Stimulated activated memory B cell treated with anti-CD40 and anti-IgM and Interleukin-4, amounts not matched to agents 10 μg/mL and 1 μg/mL and 100 μg/mL, for 72 hours (primary cell): ENCODE data around the gene CUL3.
"Not testable (repeated sequence)": the region's sequence is repeated elsewhere in the genome, so short reads cannot be mapped to it uniquely, and the experiment has no call there.

Source experiments
- ATAC-seq: fragments of 150-1000 bp; cut with Tn5 transposase; 2 replicates; pipeline ENCODE4 v1.10.0; 2021
- H3K27ac Mint-ChIP-seq: one replicate; pipeline ENCODE4 v1.8.0; 2022; ENCODE audit warnings: mild to moderate bottlenecking, mixed read lengths
- H3K27me3 Mint-ChIP-seq: one replicate; pipeline ENCODE4 v1.8.0; 2022; ENCODE audit warnings: mixed read lengths
- H3K36me3 Mint-ChIP-seq: one replicate; pipeline ENCODE4 v1.8.0; 2022; ENCODE audit warnings: mixed read lengths
- H3K4me1 Mint-ChIP-seq: one replicate; pipeline ENCODE4 v1.8.0; 2022; ENCODE audit warnings: mixed read lengths
- H3K4me3 Mint-ChIP-seq: one replicate; pipeline ENCODE4 v1.8.0; 2022; ENCODE audit warnings: mild to moderate bottlenecking, moderate library complexity, mixed read lengths
- H3K9me3 Mint-ChIP-seq: one replicate; pipeline ENCODE4 v1.8.0; 2022; ENCODE audit warnings: mixed read lengths

The CUL3 gene

GRCh38 chr2:224487940-224488339 is 97.2 kb downstream of the CUL3 start:
- not testable (repeated sequence) for H3K27me3 Mint-ChIP-seq

GRCh38 chr2:224485081-224486014 is 99.8 kb downstream of the CUL3 start:
- not testable (repeated sequence) for H3K27ac Mint-ChIP-seq, H3K9me3 Mint-ChIP-seq, H3K4me3 Mint-ChIP-seq, ATAC-seq, H3K27me3 Mint-ChIP-seq
- H3K4me1 Mint-ChIP-seq, result peaks cover 47% of the 10 kb centered on the region
- H3K36me3 Mint-ChIP-seq, result peaks cover 55% of the 10 kb centered on the region

More at GRCh38 chr2:224487940-224488339, 97.2 kb downstream of the CUL3 start:
- H3K4me3 Mint-ChIP-seq, H3K9me3 Mint-ChIP-seq, ATAC-seq: not testable (repeated sequence)
- peak overlapping the region; percentile 23 for H3K27ac Mint-ChIP-seq
- peaks cover 62% of the 10 kb centered on the region for H3K4me1 Mint-ChIP-seq
- H3K36me3 Mint-ChIP-seq, result peaks cover 79% of the 10 kb centered on the region

- Mint-ChIP-seq H3K9me3 (no peaks in the 10 kb centered on the region), H3K4me1 (peaks cover 7% of the 10 kb centered on the region), H3K4me3 (no peak overlapping the region), H3K27ac (peak overlapping the region; percentile 49), H3K27me3 (no peaks in the 10 kb centered on the region), H3K36me3 (peaks cover 48% of the 10 kb centered on the region)
- no peak for ATAC-seq
Measured at GRCh38 chr2:224479826-224480225, 105.3 kb downstream of the CUL3 start.

- no peak for ATAC-seq
- H3K9me3 Mint-ChIP-seq, result no peaks in the 10 kb centered on the region
- H3K4me1 Mint-ChIP-seq, result peaks cover 7% of the 10 kb centered on the region
- no peaks in the 10 kb centered on the region for H3K27me3 Mint-ChIP-seq
- no peak overlapping the region for H3K27ac Mint-ChIP-seq
- H3K4me3 Mint-ChIP-seq, result no peak overlapping the region
- H3K36me3 Mint-ChIP-seq, result peaks cover 26% of the 10 kb centered on the region
Measured at GRCh38 chr2:224472827-224473226, 112.3 kb downstream of the CUL3 start.

GRCh38 chr2:224472137-224472536 is 113.0 kb downstream of the CUL3 start:
- Mint-ChIP-seq H3K27me3 (no peaks in the 10 kb centered on the region), H3K4me1 (no peaks in the 10 kb centered on the region), H3K4me3 (no peak overlapping the region), H3K36me3 (peaks cover 19% of the 10 kb centered on the region), H3K27ac (no peak overlapping the region), H3K9me3 (no peaks in the 10 kb centered on the region)
- ATAC-seq, result no peak

GRCh38 chr2:224469374-224469964 is 115.7 kb downstream of the CUL3 start:
- H3K4me1 Mint-ChIP-seq, result no peaks in the 10 kb centered on the region
- no peak overlapping the region for H3K4me3 Mint-ChIP-seq
- H3K36me3 Mint-ChIP-seq, result no peaks in the 10 kb centered on the region
- no peaks in the 10 kb centered on the region for H3K27me3 Mint-ChIP-seq
- H3K27ac Mint-ChIP-seq, result no peak overlapping the region
- ATAC-seq, result no peak
- peaks cover 3% of the 10 kb centered on the region for H3K9me3 Mint-ChIP-seq

- Mint-ChIP-seq H3K27me3 (no peaks in the 10 kb centered on the region), H3K4me3 (no peak overlapping the region), H3K27ac (no peak overlapping the region), H3K4me1 (no peaks in the 10 kb centered on the region), H3K36me3 (peaks cover 6% of the 10 kb centered on the region), H3K9me3 (peaks cover 12% of the 10 kb centered on the region)
- no peak for ATAC-seq
Measured at GRCh38 chr2:224466304-224466895, 118.8 kb downstream of the CUL3 start.

- peaks cover 18% of the 10 kb centered on the region for H3K36me3 Mint-ChIP-seq
- H3K27ac Mint-ChIP-seq, result no peak overlapping the region
Measured at GRCh38 chr2:224461391-224461790, 123.8 kb downstream of the CUL3 start.

GRCh38 chr2:224457408-224458096 is 127.6 kb downstream of the CUL3 start:
- no peaks in the 10 kb centered on the region for H3K4me1 Mint-ChIP-seq
- no peak for ATAC-seq
- H3K27ac Mint-ChIP-seq, result no peak overlapping the region
- no peak overlapping the region for H3K4me3 Mint-ChIP-seq
- H3K9me3 Mint-ChIP-seq, result peaks cover 17% of the 10 kb centered on the region
- H3K36me3 Mint-ChIP-seq, result peaks cover 18% of the 10 kb centered on the region
- H3K27me3 Mint-ChIP-seq, result peaks cover 17% of the 10 kb centered on the region

More at GRCh38 chr2:224461391-224461790, 123.8 kb downstream of the CUL3 start:
- Mint-ChIP-seq H3K9me3 (peaks cover 18% of the 10 kb centered on the region), H3K4me3 (no peak overlapping the region), H3K27me3 (peaks cover 17% of the 10 kb centered on the region), H3K4me1 (no peaks in the 10 kb centered on the region)
- no peak for ATAC-seq

GRCh38 chr2:224453892-224454291 is 131.3 kb downstream of the CUL3 start:
- Mint-ChIP-seq H3K36me3 (peaks cover 18% of the 10 kb centered on the region), H3K4me3 (no peak overlapping the region), H3K9me3 (peaks cover 11% of the 10 kb centered on the region), H3K27me3 (peaks cover 25% of the 10 kb centered on the region), H3K4me1 (no peaks in the 10 kb centered on the region), H3K27ac (no peak overlapping the region)
- ATAC-seq, result no peak

GRCh38 chr2:224449212-224450147 is 135.7 kb downstream of the CUL3 start:
- Mint-ChIP-seq H3K36me3 (peaks cover 5% of the 10 kb centered on the region), H3K4me3 (no peak overlapping the region), H3K4me1 (no peaks in the 10 kb centered on the region), H3K27me3 (peaks cover 14% of the 10 kb centered on the region), H3K27ac (no peak overlapping the region), H3K9me3 (peaks cover 6% of the 10 kb centered on the region)
- ATAC-seq, result no peak

- Mint-ChIP-seq H3K4me3 (no peak overlapping the region), H3K4me1 (no peaks in the 10 kb centered on the region), H3K36me3 (no peaks in the 10 kb centered on the region), H3K9me3 (no peaks in the 10 kb centered on the region), H3K27ac (no peak overlapping the region), H3K27me3 (peaks cover 26% of the 10 kb centered on the region)
- no peak for ATAC-seq
Measured at GRCh38 chr2:224448236-224448635, 136.9 kb downstream of the CUL3 start.

GRCh38 chr2:224444783-224445182 is 140.4 kb downstream of the CUL3 start:
- ATAC-seq, result no peak
- Mint-ChIP-seq H3K36me3 (no peaks in the 10 kb centered on the region), H3K27ac (no peak overlapping the region), H3K4me1 (peaks cover 12% of the 10 kb centered on the region), H3K27me3 (peaks cover 54% of the 10 kb centered on the region), H3K9me3 (no peaks in the 10 kb centered on the region), H3K4me3 (no peak overlapping the region)

GRCh38 chr2:224444021-224444420 is 141.1 kb downstream of the CUL3 start:
- Mint-ChIP-seq H3K27me3 (peaks cover 48% of the 10 kb centered on the region), H3K4me1 (peaks cover 12% of the 10 kb centered on the region), H3K27ac (no peak overlapping the region), H3K36me3 (no peaks in the 10 kb centered on the region), H3K4me3 (peak overlapping the region; percentile 45), H3K9me3 (no peaks in the 10 kb centered on the region)
- no peak for ATAC-seq
